HepG2 (cell line): ENCODE measurements around the gene CCDC80. TPM values are rescaled to one million over a fixed set of nuclear protein-coding genes. Genes with fewer than 3 reads are reported as not detected.

Experiments used
- CCDC6 ChIP-seq: sonication (generic); formaldehyde crosslinking; IDR thresholded peaks from 2 replicates; pipeline ENCODE4 v1.8.1; 2022; ENCODE audit warnings: mild to moderate bottlenecking, missing genetic modification reagents, moderate library complexity
- HDAC1 ChIP-seq: sonication (generic); formaldehyde crosslinking; IDR thresholded peaks from 2 replicates; pipeline ENCODE4 v1.5.1; 2020; ENCODE audit warnings: mild to moderate bottlenecking, missing genetic modification reagents
- HIVEP1 ChIP-seq: sonication (generic); formaldehyde crosslinking; IDR thresholded peaks from 2 replicates; pipeline ENCODE4 v1.4.0; 2020; ENCODE audit warnings: mild to moderate bottlenecking, missing genetic modification reagents
- HNF4G ChIP-seq, 2 experiments: sonication (generic) in 1 of 2; formaldehyde crosslinking in 1 of 2; IDR thresholded peaks; 2 replicates each; pipeline versions ENCODE4 v1.4.0 to v1.6.1; 2011 to 2020; ENCODE audit warnings: borderline replicate concordance in 2 of 2, low read depth in 2 of 2, mild to moderate bottlenecking in 2 of 2, low read length in 1 of 2, missing genetic modification reagents in 1 of 2, moderate library complexity in 1 of 2
- KMT2B ChIP-seq: IDR thresholded peaks from 2 replicates; pipeline ENCODE4 v1.6.1; 2016; ENCODE audit warnings: missing genetic modification reagents, missing compliant biosample characterization
- MAF1 ChIP-seq: sonication (generic); formaldehyde crosslinking; IDR thresholded peaks from 2 replicates; pipeline ENCODE4 v1.5.0; 2020; ENCODE audit warnings: missing genetic modification reagents, borderline replicate concordance
- MXD4 ChIP-seq: IDR thresholded peaks from 2 replicates; pipeline ENCODE4 v1.6.1; 2016; ENCODE audit warnings: mild to moderate bottlenecking, missing biosample characterization, missing genetic modification reagents
- MYNN ChIP-seq: sonication (generic); formaldehyde crosslinking; IDR thresholded peaks from 2 replicates; pipeline ENCODE4 v1.4.0; 2020; ENCODE audit warnings: mild to moderate bottlenecking, low read depth, missing genetic modification reagents
- NCOA1 ChIP-seq: sonication (generic); formaldehyde crosslinking; IDR thresholded peaks from 2 replicates; pipeline ENCODE4 v1.9.0; 2021; ENCODE audit warnings: missing genetic modification reagents
- SP140L ChIP-seq: sonication (generic); formaldehyde crosslinking; IDR thresholded peaks from 2 replicates; pipeline ENCODE4 v1.4.0; 2020; ENCODE audit warnings: missing genetic modification reagents, borderline replicate concordance
- SP4 ChIP-seq: sonication (generic); formaldehyde crosslinking; IDR thresholded peaks from 2 replicates; pipeline ENCODE4 v1.8.1; 2023; ENCODE audit warnings: mild to moderate bottlenecking, missing genetic modification reagents
- TBL1XR1 ChIP-seq: fragments of 150-350 bp; IDR thresholded peaks from 2 replicates; pipeline ENCODE4 v1.6.1; 2014; ENCODE audit warnings: borderline replicate concordance, low read length; ENCODE audit not compliant: partially characterized antibody
- ZNF468 ChIP-seq: sonication (generic); formaldehyde crosslinking; IDR thresholded peaks from 2 replicates; pipeline ENCODE4 v1.8.0; 2022; ENCODE audit warnings: mild to moderate bottlenecking, moderate library complexity, missing genetic modification reagents
- ZNF788 ChIP-seq: sonication (generic); formaldehyde crosslinking; IDR thresholded peaks from 2 replicates; pipeline ENCODE4 v1.5.0; 2020; ENCODE audit warnings: mild to moderate bottlenecking, missing genetic modification reagents, borderline replicate concordance
- polyA plus RNA-seq, 8 experiments: library from polyadenylated mRNA; depleted of rRNA in 3 of 8; stranded (reverse) in 7 of 8; unstranded in 1 of 8; fragments of >200 nt; fragmentation: Illumina TruSeq in 4 of 8; extraction: Trizol in 4 of 8; gene quantifications; 2 replicates each; pipeline versions ENCODE4 v1.2.1 to v1.2.3, GENCODE V29; 2011 to 2016; ENCODE audit warnings: low read depth in 4 of 8, missing spikeins in 1 of 8, mixed read lengths in 1 of 8; ENCODE audit not compliant: insufficient read depth in 1 of 8
- total RNA-seq, 5 experiments: library from RNA; depleted of rRNA; stranded (reverse); fragments of >200 nt; fragmentation: Illumina TruSeq; extraction: Trizol; gene quantifications; 2 replicates each; pipeline ENCODE4 v1.2.3, GENCODE V29; 2016; ENCODE audit warnings: low read depth in 1 of 5
- TF ChIP-seq, protein P1 (sequence below), 2 experiments: sonication (generic) in 1 of 2; formaldehyde crosslinking in 1 of 2; IDR thresholded peaks; 2 replicates each; pipeline versions ENCODE4 v1.6.1 to v1.9.0; 2014 to 2022; ENCODE audit warnings: antibody characterized with exemption in 1 of 2, borderline replicate concordance in 1 of 2, inconsistent platforms in 1 of 2, low read depth in 1 of 2, missing genetic modification reagents in 1 of 2
- TF ChIP-seq, protein P2 (sequence below): sonication (generic); formaldehyde crosslinking; IDR thresholded peaks from 2 replicates; pipeline ENCODE4 v1.9.0; 2021; ENCODE audit warnings: missing genetic modification reagents, borderline replicate concordance
- TF ChIP-seq, protein P3 (sequence below): sonication (generic); formaldehyde crosslinking; IDR thresholded peaks from 2 replicates; pipeline ENCODE4 v1.5.1; 2020; ENCODE audit warnings: mild to moderate bottlenecking, missing genetic modification reagents, moderate library complexity

Gene CCDC80
- total and polyA plus RNA-seq, 2 of the 13 experiments (the other 11 are each of a cell fraction or from before 2014, with no cell fraction given): not detected

DNA sequence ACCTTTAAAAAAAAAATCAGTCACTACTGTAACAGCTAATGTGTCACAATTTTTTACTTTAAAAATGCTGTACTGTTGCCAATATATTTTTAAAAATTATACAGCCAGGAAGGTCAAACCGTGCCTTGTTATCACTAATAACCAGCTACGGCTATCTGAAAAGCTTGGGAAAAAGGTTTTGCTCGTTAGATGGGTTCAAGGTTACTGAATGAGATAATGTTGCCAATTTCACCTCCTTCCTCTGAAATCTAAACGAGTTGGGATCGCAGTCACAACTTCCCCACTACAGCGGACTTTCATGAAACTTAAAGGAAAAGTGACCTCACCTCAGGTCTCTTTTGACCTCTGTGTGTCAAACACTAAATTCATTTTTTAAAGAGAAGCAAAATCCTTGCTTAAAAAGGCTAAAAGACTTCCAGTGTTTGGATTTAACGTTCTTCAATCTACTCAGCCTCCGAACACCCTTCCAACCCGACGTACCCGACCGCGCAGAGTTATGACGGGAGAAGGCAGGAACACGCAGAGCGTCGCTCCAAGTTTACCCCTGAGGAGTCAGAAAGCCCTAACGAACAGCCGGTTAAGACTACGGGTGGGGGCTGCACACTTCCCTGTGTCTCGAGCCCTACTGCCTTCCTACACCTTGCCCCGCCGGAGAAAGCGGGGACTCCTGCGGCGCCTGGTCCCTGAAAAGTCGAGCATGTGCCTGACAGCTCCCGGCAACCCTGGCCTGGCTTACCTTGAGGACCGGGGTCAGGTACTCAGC, 80.0 kb downstream of the CCDC80 start (continued):
- TF ChIP-seq, protein P1, sequence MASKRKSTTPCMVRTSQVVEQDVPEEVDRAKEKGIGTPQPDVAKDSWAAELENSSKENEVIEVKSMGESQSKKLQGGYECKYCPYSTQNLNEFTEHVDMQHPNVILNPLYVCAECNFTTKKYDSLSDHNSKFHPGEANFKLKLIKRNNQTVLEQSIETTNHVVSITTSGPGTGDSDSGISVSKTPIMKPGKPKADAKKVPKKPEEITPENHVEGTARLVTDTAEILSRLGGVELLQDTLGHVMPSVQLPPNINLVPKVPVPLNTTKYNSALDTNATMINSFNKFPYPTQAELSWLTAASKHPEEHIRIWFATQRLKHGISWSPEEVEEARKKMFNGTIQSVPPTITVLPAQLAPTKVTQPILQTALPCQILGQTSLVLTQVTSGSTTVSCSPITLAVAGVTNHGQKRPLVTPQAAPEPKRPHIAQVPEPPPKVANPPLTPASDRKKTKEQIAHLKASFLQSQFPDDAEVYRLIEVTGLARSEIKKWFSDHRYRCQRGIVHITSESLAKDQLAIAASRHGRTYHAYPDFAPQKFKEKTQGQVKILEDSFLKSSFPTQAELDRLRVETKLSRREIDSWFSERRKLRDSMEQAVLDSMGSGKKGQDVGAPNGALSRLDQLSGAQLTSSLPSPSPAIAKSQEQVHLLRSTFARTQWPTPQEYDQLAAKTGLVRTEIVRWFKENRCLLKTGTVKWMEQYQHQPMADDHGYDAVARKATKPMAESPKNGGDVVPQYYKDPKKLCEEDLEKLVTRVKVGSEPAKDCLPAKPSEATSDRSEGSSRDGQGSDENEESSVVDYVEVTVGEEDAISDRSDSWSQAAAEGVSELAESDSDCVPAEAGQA (IDR thresholded peaks at IDR 0.05; ENCODE audit: low read depth): 0 out of 2 replicates have a peak, but pooled peaks have one; percentile 22
- TF ChIP-seq, protein P1 (CRISPR knock-in tag; IDR thresholded peaks at IDR 0.05; ENCODE audit: borderline replicate concordance): no peak
- TF ChIP-seq HIVEP1 (CRISPR knock-in tag): no peak
- TF ChIP-seq SP4 (CRISPR knock-in tag): no peak
- TF ChIP-seq, protein P2, sequence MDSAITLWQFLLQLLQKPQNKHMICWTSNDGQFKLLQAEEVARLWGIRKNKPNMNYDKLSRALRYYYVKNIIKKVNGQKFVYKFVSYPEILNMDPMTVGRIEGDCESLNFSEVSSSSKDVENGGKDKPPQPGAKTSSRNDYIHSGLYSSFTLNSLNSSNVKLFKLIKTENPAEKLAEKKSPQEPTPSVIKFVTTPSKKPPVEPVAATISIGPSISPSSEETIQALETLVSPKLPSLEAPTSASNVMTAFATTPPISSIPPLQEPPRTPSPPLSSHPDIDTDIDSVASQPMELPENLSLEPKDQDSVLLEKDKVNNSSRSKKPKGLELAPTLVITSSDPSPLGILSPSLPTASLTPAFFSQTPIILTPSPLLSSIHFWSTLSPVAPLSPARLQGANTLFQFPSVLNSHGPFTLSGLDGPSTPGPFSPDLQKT (CRISPR knock-in tag): no peak
- no peak for TF ChIP-seq MYNN (CRISPR knock-in tag)
- no peak for TF ChIP-seq ZNF468 (CRISPR knock-in tag)
- TF ChIP-seq MXD4 (CRISPR knock-in tag): no peak
- TF ChIP-seq NCOA1: 0 out of 2 replicates have a peak, but pooled peaks have one; percentile 12
- TF ChIP-seq CCDC6 (CRISPR knock-in tag): no peak
- TF ChIP-seq, protein P3, sequence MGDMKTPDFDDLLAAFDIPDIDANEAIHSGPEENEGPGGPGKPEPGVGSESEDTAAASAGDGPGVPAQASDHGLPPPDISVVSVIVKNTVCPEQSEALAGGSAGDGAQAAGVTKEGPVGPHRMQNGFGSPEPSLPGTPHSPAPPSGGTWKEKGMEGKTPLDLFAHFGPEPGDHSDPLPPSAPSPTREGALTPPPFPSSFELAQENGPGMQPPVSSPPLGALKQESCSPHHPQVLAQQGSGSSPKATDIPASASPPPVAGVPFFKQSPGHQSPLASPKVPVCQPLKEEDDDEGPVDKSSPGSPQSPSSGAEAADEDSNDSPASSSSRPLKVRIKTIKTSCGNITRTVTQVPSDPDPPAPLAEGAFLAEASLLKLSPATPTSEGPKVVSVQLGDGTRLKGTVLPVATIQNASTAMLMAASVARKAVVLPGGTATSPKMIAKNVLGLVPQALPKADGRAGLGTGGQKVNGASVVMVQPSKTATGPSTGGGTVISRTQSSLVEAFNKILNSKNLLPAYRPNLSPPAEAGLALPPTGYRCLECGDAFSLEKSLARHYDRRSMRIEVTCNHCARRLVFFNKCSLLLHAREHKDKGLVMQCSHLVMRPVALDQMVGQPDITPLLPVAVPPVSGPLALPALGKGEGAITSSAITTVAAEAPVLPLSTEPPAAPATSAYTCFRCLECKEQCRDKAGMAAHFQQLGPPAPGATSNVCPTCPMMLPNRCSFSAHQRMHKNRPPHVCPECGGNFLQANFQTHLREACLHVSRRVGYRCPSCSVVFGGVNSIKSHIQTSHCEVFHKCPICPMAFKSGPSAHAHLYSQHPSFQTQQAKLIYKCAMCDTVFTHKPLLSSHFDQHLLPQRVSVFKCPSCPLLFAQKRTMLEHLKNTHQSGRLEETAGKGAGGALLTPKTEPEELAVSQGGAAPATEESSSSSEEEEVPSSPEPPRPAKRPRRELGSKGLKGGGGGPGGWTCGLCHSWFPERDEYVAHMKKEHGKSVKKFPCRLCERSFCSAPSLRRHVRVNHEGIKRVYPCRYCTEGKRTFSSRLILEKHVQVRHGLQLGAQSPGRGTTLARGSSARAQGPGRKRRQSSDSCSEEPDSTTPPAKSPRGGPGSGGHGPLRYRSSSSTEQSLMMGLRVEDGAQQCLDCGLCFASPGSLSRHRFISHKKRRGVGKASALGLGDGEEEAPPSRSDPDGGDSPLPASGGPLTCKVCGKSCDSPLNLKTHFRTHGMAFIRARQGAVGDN: no peak
- TF ChIP-seq SP140L (CRISPR knock-in tag): no peak
- peak; percentile 28; the same call in 1 of the 2 replicates for TF ChIP-seq KMT2B (CRISPR knock-in tag)
- TF ChIP-seq TBL1XR1: no peak
- no peak for TF ChIP-seq HDAC1 (CRISPR knock-in tag)
- TF ChIP-seq MAF1 (CRISPR knock-in tag): 0 out of 2 replicates have a peak, but pooled peaks have one; percentile 10
- TF ChIP-seq ZNF788 (CRISPR knock-in tag): 0 out of 2 replicates have a peak, but pooled peaks have one; percentile 31
- TF ChIP-seq HNF4G (IDR thresholded peaks at IDR 0.05; ENCODE audit: borderline replicate concordance, low read depth, low read length): no peak
- no peak for TF ChIP-seq HNF4G (CRISPR knock-in tag; IDR thresholded peaks at IDR 0.05; ENCODE audit: borderline replicate concordance, low read depth)
